SU-DHL-6 (cell line): ENCODE data around the gene CLEC16A.

Experiments used
- H2AFZ ChIP-seq: fragments of 200-600 bp; sonication (generic); 2 replicates; pipeline ENCODE4 v1.6.1; 2014; ENCODE audit warnings: low read depth, mild to moderate bottlenecking, moderate library complexity, mixed read lengths, antibody characterized with exemption, low read length; ENCODE audit not compliant: severe bottlenecking
- H3F3A ChIP-seq: fragments of 200-600 bp; shearing (Covaris generic); 2 replicates; pipeline ENCODE4 v1.6.0; 2016; ENCODE audit warnings: antibody characterized with exemption, mild to moderate bottlenecking; ENCODE audit not compliant: insufficient read depth
- H3K27ac ChIP-seq: fragments of 200-600 bp; sonication (generic); 2 replicates; pipeline ENCODE4 v1.5.1; 2016; ENCODE audit warnings: low read depth, mild to moderate bottlenecking, low read length, moderate library complexity, mixed read lengths
- H3K27me3 ChIP-seq: fragments of 200-600 bp; sonication (generic), shearing (Covaris generic); 2 replicates; pipeline ENCODE4 v1.6.0; 2014; ENCODE audit warnings: mild to moderate bottlenecking, low read length
- H3K36me3 ChIP-seq: fragments of 200-600 bp; sonication (generic); 2 replicates; pipeline ENCODE4 v1.6.1; 2014; ENCODE audit warnings: mild to moderate bottlenecking, low read length, mixed read lengths
- H3K4me2 ChIP-seq: fragments of 300-600, 200-600 bp; shearing (Covaris generic), sonication (generic); 2 replicates; pipeline ENCODE4 v1.6.0; 2014; ENCODE audit warnings: low read length, low read depth, mild to moderate bottlenecking; ENCODE audit not compliant: poor library complexity, severe bottlenecking
- H3K4me3 ChIP-seq: fragments of 200-600 bp; sonication (generic); 2 replicates; pipeline ENCODE4 v1.5.1; 2014; ENCODE audit warnings: antibody characterized with exemption, low read length, mild to moderate bottlenecking, mixed read lengths; ENCODE audit not compliant: insufficient read depth, poor library complexity, severe bottlenecking
- H3K79me2 ChIP-seq: fragments of 200-600 bp; sonication (generic); 2 replicates; pipeline ENCODE4 v1.6.1; 2014; ENCODE audit warnings: mild to moderate bottlenecking, low read length, moderate library complexity; ENCODE audit not compliant: insufficient read depth
- H3K9ac ChIP-seq: fragments of 200-600 bp; sonication (generic); 2 replicates; pipeline ENCODE4 v1.7.0; 2014; ENCODE audit warnings: mild to moderate bottlenecking, low read length
- H3K9me2 ChIP-seq: fragments of 200-600 bp; sonication (generic); replicated peaks from 2 replicates; pipeline ENCODE4 v1.6.1; 2014; ENCODE audit warnings: low read length; ENCODE audit not compliant: insufficient read depth
- H3K9me3 ChIP-seq: fragments of 200-600 bp; sonication (generic); 2 replicates; pipeline ENCODE4 v1.6.1; 2014; ENCODE audit warnings: low read length, mixed read lengths; ENCODE audit not compliant: insufficient read depth
- H4K20me1 ChIP-seq: fragments of 200-600 bp; sonication (generic); 2 replicates; pipeline ENCODE4 v1.6.1; 2014; ENCODE audit warnings: low read depth, mild to moderate bottlenecking, antibody characterized with exemption, low read length, moderate library complexity, mixed read lengths
- EZH2phosphoT487 ChIP-seq: fragments of 200-600 bp; sonication (generic), shearing (Covaris generic); conservative IDR thresholded peaks from 2 replicates; pipeline ENCODE4 v1.6.1; 2018; ENCODE audit warnings: mild to moderate bottlenecking, antibody characterized with exemption, low read length, moderate library complexity, mixed read lengths
- TF ChIP-seq, protein P1 (sequence below): fragments of 200-600 bp; sonication (generic); IDR thresholded peaks from one replicate; pipeline ENCODE4 v1.5.1; 2017; ENCODE audit warnings: antibody characterized with exemption, mild to moderate bottlenecking, low read length, moderate library complexity; ENCODE audit not compliant: insufficient read depth, poor library complexity, severe bottlenecking

CLEC16A gene

DNA sequence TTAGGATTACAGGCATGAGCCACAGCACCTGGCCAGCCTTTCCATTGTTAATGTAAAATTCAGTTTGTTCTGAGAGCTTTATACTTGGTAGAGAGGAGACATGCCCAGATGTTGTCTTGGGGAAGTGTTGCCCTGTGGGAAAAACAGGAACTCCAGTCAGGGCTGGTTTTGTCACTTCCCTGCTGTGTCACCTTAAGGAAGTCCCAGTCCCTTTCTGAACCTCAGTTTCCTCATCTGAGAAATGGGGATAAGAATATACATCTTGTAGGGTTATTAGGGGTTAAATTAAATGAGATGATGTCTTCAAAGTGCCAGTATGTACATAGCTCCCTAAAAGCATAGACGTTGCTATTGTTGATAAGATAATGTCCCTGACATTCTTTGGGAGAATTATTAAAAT, 25.3 kb downstream of the CLEC16A start:
- no peaks in the 10 kb centered on the region for H3K27me3 ChIP-seq
- no peaks in the 10 kb centered on the region for H3K79me2 ChIP-seq
- no peak overlapping the region for H3K27ac ChIP-seq
- no peak overlapping the region for H2AFZ ChIP-seq
- H3K9me2 ChIP-seq = no peaks in the 10 kb centered on the region
- no peaks in the 10 kb centered on the region for H3F3A ChIP-seq
- H3K4me2 ChIP-seq = no peak overlapping the region
- no peak overlapping the region for H3K4me3 ChIP-seq
- H3K9me3 ChIP-seq = no peaks in the 10 kb centered on the region
- no peak overlapping the region for H3K9ac ChIP-seq
- H4K20me1 ChIP-seq = no peaks in the 10 kb centered on the region
- no peaks in the 10 kb centered on the region for H3K36me3 ChIP-seq
- no peak for TF ChIP-seq EZH2phosphoT487

DNA sequence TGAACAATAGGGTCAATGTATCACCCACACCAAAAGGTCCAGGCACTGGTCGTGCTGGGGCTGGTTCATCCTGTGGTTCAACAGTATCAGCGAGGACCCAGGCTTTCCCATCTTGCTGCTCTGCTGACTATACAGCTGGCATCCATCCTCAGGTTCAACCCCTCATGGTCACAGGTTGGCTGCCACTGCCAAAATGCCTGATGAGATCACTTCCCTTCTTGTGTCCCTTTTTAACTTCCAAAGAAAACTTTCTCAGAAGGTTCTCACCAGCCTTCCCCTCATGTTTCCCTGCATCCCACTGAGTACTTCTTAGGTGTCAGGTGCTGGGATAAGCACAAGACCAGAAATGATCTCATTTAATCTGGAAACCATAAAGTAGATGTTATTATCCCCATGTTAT, 25.7 kb downstream of the CLEC16A start:
- Histone ChIP-seq H3F3A (no peaks in the 10 kb centered on the region), H3K36me3 (no peaks in the 10 kb centered on the region), H3K9ac (no peak overlapping the region), H3K4me2 (no peak overlapping the region), H3K4me3 (no peak overlapping the region), H4K20me1 (no peaks in the 10 kb centered on the region), H3K9me2 (no peaks in the 10 kb centered on the region), H2AFZ (no peak overlapping the region), H3K27me3 (no peaks in the 10 kb centered on the region), H3K9me3 (no peaks in the 10 kb centered on the region), H3K27ac (no peak overlapping the region), H3K79me2 (no peaks in the 10 kb centered on the region)
- TF ChIP-seq, protein P1, sequence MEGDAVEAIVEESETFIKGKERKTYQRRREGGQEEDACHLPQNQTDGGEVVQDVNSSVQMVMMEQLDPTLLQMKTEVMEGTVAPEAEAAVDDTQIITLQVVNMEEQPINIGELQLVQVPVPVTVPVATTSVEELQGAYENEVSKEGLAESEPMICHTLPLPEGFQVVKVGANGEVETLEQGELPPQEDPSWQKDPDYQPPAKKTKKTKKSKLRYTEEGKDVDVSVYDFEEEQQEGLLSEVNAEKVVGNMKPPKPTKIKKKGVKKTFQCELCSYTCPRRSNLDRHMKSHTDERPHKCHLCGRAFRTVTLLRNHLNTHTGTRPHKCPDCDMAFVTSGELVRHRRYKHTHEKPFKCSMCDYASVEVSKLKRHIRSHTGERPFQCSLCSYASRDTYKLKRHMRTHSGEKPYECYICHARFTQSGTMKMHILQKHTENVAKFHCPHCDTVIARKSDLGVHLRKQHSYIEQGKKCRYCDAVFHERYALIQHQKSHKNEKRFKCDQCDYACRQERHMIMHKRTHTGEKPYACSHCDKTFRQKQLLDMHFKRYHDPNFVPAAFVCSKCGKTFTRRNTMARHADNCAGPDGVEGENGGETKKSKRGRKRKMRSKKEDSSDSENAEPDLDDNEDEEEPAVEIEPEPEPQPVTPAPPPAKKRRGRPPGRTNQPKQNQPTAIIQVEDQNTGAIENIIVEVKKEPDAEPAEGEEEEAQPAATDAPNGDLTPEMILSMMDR = no peak
- TF ChIP-seq EZH2phosphoT487 = no peak

DNA sequence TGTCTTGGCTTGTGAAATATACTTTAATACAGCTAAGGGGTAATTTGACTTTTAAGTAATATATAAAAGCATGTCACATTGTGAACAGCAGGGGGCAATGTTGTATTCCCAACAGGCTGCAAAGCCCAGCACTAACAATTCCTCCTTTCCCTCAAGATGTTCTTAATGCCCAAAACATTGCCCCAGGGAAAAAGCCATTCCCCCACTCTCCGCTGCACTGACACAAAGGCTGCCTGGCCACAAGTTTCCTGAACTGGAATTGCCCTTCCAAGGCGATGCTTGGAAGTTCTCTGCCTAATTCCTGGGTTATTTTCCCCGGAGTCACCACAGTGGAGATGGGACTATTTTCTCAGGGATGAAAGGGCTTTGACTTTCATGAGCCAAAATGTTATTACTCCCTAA, 27.2 kb downstream of the CLEC16A start:
- Histone ChIP-seq H3K79me2 (no peaks in the 10 kb centered on the region), H3K27ac (no peak overlapping the region), H2AFZ (no peak overlapping the region), H3K4me3 (no peak overlapping the region), H4K20me1 (no peaks in the 10 kb centered on the region), H3K9me2 (no peaks in the 10 kb centered on the region), H3K9me3 (no peaks in the 10 kb centered on the region), H3K4me2 (no peak overlapping the region), H3F3A (no peaks in the 10 kb centered on the region), H3K36me3 (no peaks in the 10 kb centered on the region), H3K27me3 (no peaks in the 10 kb centered on the region), H3K9ac (no peak overlapping the region)
- TF ChIP-seq, protein P1 = peak; percentile 67
- no peak for TF ChIP-seq EZH2phosphoT487

DNA sequence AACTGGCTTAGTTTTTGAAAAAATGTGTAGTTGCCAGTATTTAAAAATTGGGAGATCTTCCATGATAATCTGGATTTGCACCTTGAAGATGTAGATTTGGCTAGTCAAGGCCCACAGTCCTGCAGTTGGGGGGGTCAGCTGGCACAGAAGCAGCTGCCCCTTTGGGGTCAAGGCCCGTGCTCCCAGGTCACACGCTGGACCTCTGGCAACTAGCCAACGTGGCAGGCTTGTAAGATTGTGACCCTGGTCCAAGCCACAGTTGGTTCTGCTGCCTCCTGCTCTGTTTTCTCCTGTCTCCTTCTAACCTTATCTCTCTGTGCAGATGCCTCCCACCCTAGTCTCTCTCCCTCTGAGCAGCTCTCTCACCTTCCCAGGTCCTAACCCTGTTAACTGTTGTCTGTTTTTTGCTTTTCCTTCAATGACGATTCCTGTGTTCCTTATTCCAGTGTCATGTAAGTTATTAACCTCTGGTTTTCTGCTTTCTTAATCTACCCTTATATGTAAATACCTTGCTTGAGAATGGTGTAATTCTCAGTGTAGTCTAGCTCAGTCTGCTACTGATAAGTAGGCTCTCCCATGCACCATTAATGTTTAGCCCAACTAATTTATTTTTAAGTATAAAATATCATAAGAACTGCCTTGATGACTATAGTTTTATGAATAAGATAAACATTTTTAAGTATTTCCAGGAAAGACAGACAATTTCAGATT, 27.9 kb downstream of the CLEC16A start:
- no peaks in the 10 kb centered on the region for H3K79me2 ChIP-seq
- TF ChIP-seq EZH2phosphoT487 = no peak
- TF ChIP-seq, protein P1 = no peak
- no peaks in the 10 kb centered on the region for H3K9me3 ChIP-seq
- no peak overlapping the region for H3K9ac ChIP-seq
- H4K20me1 ChIP-seq = no peaks in the 10 kb centered on the region
- H3K27ac ChIP-seq = no peak overlapping the region
- H3K36me3 ChIP-seq = no peaks in the 10 kb centered on the region
- no peak overlapping the region for H3K4me2 ChIP-seq
- no peak overlapping the region for H2AFZ ChIP-seq
- no peaks in the 10 kb centered on the region for H3K27me3 ChIP-seq
- H3F3A ChIP-seq = no peaks in the 10 kb centered on the region
- no peak overlapping the region for H3K4me3 ChIP-seq
- H3K9me2 ChIP-seq = no peaks in the 10 kb centered on the region
